HG02623 (cell line): ENCODE data around the gene TEDC2.
"Not testable (repeated sequence)": the region's sequence is repeated elsewhere in the genome, so short reads cannot be mapped to it uniquely, and the experiment has no call there.

ENCODE experiments used
- ATAC-seq: cut with Tn5 transposase; IDR thresholded peaks from one replicate; pipeline ENCODE4 v1.9.1; 2021; ENCODE audit warnings: moderate library complexity; ENCODE audit not compliant: unreplicated experiment

TEDC2 gene

GRCh38 chr16:2437032-2437790 lies 22.7 kb upstream of the TEDC2 start:
- ATAC-seq, result no peak

- ATAC-seq, result no peak
Measured at GRCh38 chr16:2438121-2438520, 21.8 kb upstream of the TEDC2 start.

- ATAC-seq, result no peak
Measured at GRCh38 chr16:2439598-2439997, 20.3 kb upstream of the TEDC2 start.

- ATAC-seq, result not testable (repeated sequence)
Measured at GRCh38 chr16:2441143-2441804, 18.6 kb upstream of the TEDC2 start.

- no peak for ATAC-seq
Measured at GRCh38 chr16:2443555-2443954, 16.4 kb upstream of the TEDC2 start.

- no peak for ATAC-seq
Measured at GRCh38 chr16:2447920-2448583, 11.9 kb upstream of the TEDC2 start.

GRCh38 chr16:2449118-2449517 lies 10.8 kb upstream of the TEDC2 start:
- ATAC-seq, result no peak

GRCh38 chr16:2450535-2450934 lies 9.4 kb upstream of the TEDC2 start:
- no peak for ATAC-seq

GRCh38 chr16:2450975-2451381 lies 8.9 kb upstream of the TEDC2 start:
- ATAC-seq, result no peak

GRCh38 chr16:2451851-2452320 lies 8.0 kb upstream of the TEDC2 start:
- ATAC-seq, result no peak

- no peak for ATAC-seq
Measured at GRCh38 chr16:2452650-2453049, 7.3 kb upstream of the TEDC2 start.

- ATAC-seq, result no peak
Measured at GRCh38 chr16:2455081-2455845, 4.6 kb upstream of the TEDC2 start.

GRCh38 chr16:2456551-2457153 lies 3.3 kb upstream of the TEDC2 start:
- no peak for ATAC-seq

- ATAC-seq, result no peak
Measured at GRCh38 chr16:2457267-2457666, 2.6 kb upstream of the TEDC2 start.

GRCh38 chr16:2457946-2458345 lies 2.0 kb upstream of the TEDC2 start:
- ATAC-seq, result no peak

- ATAC-seq, result no peak
Measured at GRCh38 chr16:2458887-2459646, 842 bp upstream of the TEDC2 start.

GRCh38 chr16:2460391-2460713 lies 443 bp downstream of the TEDC2 start:
- ATAC-seq, result no peak

GRCh38 chr16:2460916-2461315 lies 1.0 kb downstream of the TEDC2 start:
- ATAC-seq, result no peak

- no peak for ATAC-seq
Measured at GRCh38 chr16:2462031-2462866, 2.3 kb downstream of the TEDC2 start.
